WTC11 (cell line): ENCODE data around the gene ATP2A3. TPM values are rescaled to one million over a fixed set of nuclear protein-coding genes. Genes with fewer than 3 reads are reported as not detected.

Experiments used
- ATAC-seq: fragments of 200-7000 bp; cut with Tn5 transposase; 2 replicates; pipeline ENCODE4 v1.10.0; 2021; ENCODE audit warnings: mild to moderate bottlenecking, moderate library complexity
- CTCF ChIA-PET: fragments of 300-600 bp; sonication (Branson Sonifier 250); formaldehyde crosslinking; loops from one replicate; lab custom pipeline; 2021; ENCODE audit warnings: antibody characterized with exemption; lab: Charles Lee
- POLR2A ChIA-PET: fragments of 350-600 bp; sonication (Branson Sonifier 250); formaldehyde crosslinking; loops from one replicate; lab custom pipeline; 2021; ENCODE audit warnings: antibody characterized with exemption; lab: Charles Lee
- DNase-seq: peaks from one replicate; pipeline ENCODE4 v3.0.0; 2021; ENCODE audit warnings: low spot score
- H3K27ac Mint-ChIP-seq: 2 replicates; pipeline ENCODE4 v1.8.0; 2021; ENCODE audit warnings: mixed read lengths
- H3K27me3 Mint-ChIP-seq: 2 replicates; pipeline ENCODE4 v1.8.0; 2021; ENCODE audit warnings: low read depth, mild to moderate bottlenecking, moderate library complexity, mixed read lengths
- H3K36me3 Mint-ChIP-seq: 2 replicates; pipeline ENCODE4 v1.8.0; 2021; ENCODE audit warnings: mixed read lengths
- H3K4me1 Mint-ChIP-seq: 2 replicates; pipeline ENCODE4 v1.8.0; 2022; ENCODE audit warnings: mixed read lengths
- H3K4me3 Mint-ChIP-seq: 2 replicates; pipeline ENCODE4 v1.8.0; 2021; ENCODE audit warnings: mild to moderate bottlenecking, moderate library complexity, mixed read lengths
- H3K9me3 Mint-ChIP-seq: 2 replicates; pipeline ENCODE4 v1.8.0; 2021; ENCODE audit warnings: mixed read lengths
- AFF4 ChIP-seq: sonication (generic); formaldehyde crosslinking; IDR thresholded peaks from 2 replicates; pipeline ENCODE4 v1.8.1; 2023; ENCODE audit warnings: mild to moderate bottlenecking, missing genetic modification reagents, borderline replicate concordance
- CREM ChIP-seq: sonication (generic); formaldehyde crosslinking; IDR thresholded peaks from 2 replicates; pipeline ENCODE4 v1.8.1; 2022; ENCODE audit warnings: mild to moderate bottlenecking, missing genetic modification reagents, moderate library complexity
- EMX1 ChIP-seq: fragments of 250-450 bp; sonication (Bioruptor Pico); IDR thresholded peaks from 2 replicates; pipeline ENCODE4 v1.8.0; 2021; ENCODE audit warnings: mild to moderate bottlenecking
- FOXJ3 ChIP-seq: sonication (generic); formaldehyde crosslinking; IDR thresholded peaks from 2 replicates; pipeline ENCODE4 v1.9.0; 2021; ENCODE audit warnings: missing genetic modification reagents, mild to moderate bottlenecking, borderline replicate concordance
- MYBL2 ChIP-seq: sonication (generic); formaldehyde crosslinking; IDR thresholded peaks from 2 replicates; pipeline ENCODE4 v1.8.1; 2023; ENCODE audit warnings: mild to moderate bottlenecking, moderate library complexity, missing genetic modification reagents
- PREB ChIP-seq: sonication (generic); formaldehyde crosslinking; IDR thresholded peaks from 2 replicates; pipeline ENCODE4 v1.8.1; 2022; ENCODE audit warnings: mild to moderate bottlenecking, missing genetic modification reagents, moderate library complexity, borderline replicate concordance
- USF2 ChIP-seq: sonication (generic); formaldehyde crosslinking; IDR thresholded peaks from 2 replicates; pipeline ENCODE4 v1.8.1; 2023; ENCODE audit warnings: mild to moderate bottlenecking, missing genetic modification reagents, moderate library complexity
- ZBTB21 ChIP-seq: sonication (generic); formaldehyde crosslinking; IDR thresholded peaks from 2 replicates; pipeline ENCODE4 v1.8.1; 2023; ENCODE audit warnings: mild to moderate bottlenecking, missing genetic modification reagents, borderline replicate concordance
- ZNF317 ChIP-seq: sonication (generic); formaldehyde crosslinking; IDR thresholded peaks from 2 replicates; pipeline ENCODE4 v1.8.1; 2023; ENCODE audit warnings: low read depth, mild to moderate bottlenecking, moderate library complexity, missing genetic modification reagents, borderline replicate concordance
- ZNF396 ChIP-seq: fragments of 250-450 bp; sonication (Bioruptor Pico); IDR thresholded peaks from 2 replicates; pipeline ENCODE4 v1.8.0; 2021; ENCODE audit warnings: mild to moderate bottlenecking, moderate library complexity, borderline replicate concordance
- ZNF671 ChIP-seq: fragments of 250-450 bp; sonication (Bioruptor Pico); IDR thresholded peaks from 2 replicates; pipeline ENCODE4 v1.8.0; 2021; ENCODE audit warnings: mild to moderate bottlenecking
- total RNA-seq: library from RNA; stranded (reverse); gene quantifications from 3 replicates; pipeline ENCODE4 v1.2.3, GENCODE V29; 2021
- TF ChIP-seq, protein P1 (sequence below): sonication (generic); formaldehyde crosslinking; IDR thresholded peaks from 2 replicates; pipeline ENCODE4 v1.8.0; 2022; ENCODE audit warnings: mild to moderate bottlenecking, missing genetic modification reagents

The ATP2A3 gene
- total RNA-seq, 1 experiment from 2014 or later, result 37.8 TPM

- Mint-ChIP-seq H3K9me3 (peaks cover 6% of the 10 kb centered on the region), H3K36me3 (peaks cover 4% of the 10 kb centered on the region), H3K4me3 (no peak overlapping the region), H3K27ac (no peak overlapping the region), H3K4me1 (peaks cover 32% of the 10 kb centered on the region)
- ChIA-PET CTCF (interaction anchor here (0.8 to 1.1 kb wide), 4 partner anchors 14 to 132 kb away, joined by 3 read pairs; partner anchors contain the start of gene NCBP3), POLR2A (no interaction called here)
- no peak for DNase-seq
- no peak for ATAC-seq
- no peak for TF ChIP-seq PREB (CRISPR knock-in tag)
- TF ChIP-seq, protein P1, sequence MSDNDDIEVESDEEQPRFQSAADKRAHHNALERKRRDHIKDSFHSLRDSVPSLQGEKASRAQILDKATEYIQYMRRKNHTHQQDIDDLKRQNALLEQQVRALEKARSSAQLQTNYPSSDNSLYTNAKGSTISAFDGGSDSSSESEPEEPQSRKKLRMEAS, result no peak
- TF ChIP-seq ZNF317 (CRISPR knock-in tag), result no peak
- TF ChIP-seq ZNF671 (CRISPR knock-in tag), result no peak
- no peak for TF ChIP-seq FOXJ3 (CRISPR knock-in tag)
- TF ChIP-seq, all 79 proteins: peak for 0
- no peaks in the 10 kb centered on the region for H3K27me3 Mint-ChIP-seq
These were observed 14.4 kb upstream of the ATP2A3 start for GRCh38 chr17:3978421-3979289.

DNA sequence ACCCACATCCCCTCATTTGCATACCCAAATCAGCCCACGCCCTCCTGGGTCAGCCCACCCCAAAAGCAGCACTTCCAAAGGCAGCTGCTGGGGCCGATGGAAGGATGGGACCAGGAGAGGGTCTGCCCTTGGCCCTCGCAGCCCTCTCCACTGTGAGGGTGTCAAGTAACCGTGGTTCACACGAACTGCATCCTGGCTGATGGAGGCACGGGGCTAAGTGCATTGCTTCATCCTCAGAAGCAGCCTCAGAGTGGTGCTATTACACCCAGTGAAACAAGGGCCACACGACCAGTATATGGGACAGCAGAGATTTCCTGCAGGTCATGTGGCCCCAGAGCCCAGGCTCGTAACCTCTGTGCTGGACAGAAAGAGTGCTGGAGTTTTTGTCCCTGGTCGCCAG, 13.2 kb upstream of the ATP2A3 start:
- H3K4me1 Mint-ChIP-seq, result peaks cover 38% of the 10 kb centered on the region
- no peaks in the 10 kb centered on the region for H3K27me3 Mint-ChIP-seq
- no peak overlapping the region for H3K4me3 Mint-ChIP-seq
- ATAC-seq (no peak), DNase-seq (no peak)
- CTCF ChIA-PET, result interaction anchor here (1.2 to 1.6 kb wide), 3 partner anchors 21 to 42 kb away, joined by 3 to 7 read pairs (median 4); no protein-coding TSS in a partner anchor
- H3K36me3 Mint-ChIP-seq, result peaks cover 4% of the 10 kb centered on the region
- TF ChIP-seq ZBTB21 (CRISPR knock-in tag), result no peak
- peak; percentile 40 for TF ChIP-seq USF2 (CRISPR knock-in tag)
- no peak for TF ChIP-seq CREM
- TF ChIP-seq AFF4 (CRISPR knock-in tag), result no peak
- peaks cover 6% of the 10 kb centered on the region for H3K9me3 Mint-ChIP-seq
- POLR2A ChIA-PET, result no interaction called here
- no peak overlapping the region for H3K27ac Mint-ChIP-seq

DNA sequence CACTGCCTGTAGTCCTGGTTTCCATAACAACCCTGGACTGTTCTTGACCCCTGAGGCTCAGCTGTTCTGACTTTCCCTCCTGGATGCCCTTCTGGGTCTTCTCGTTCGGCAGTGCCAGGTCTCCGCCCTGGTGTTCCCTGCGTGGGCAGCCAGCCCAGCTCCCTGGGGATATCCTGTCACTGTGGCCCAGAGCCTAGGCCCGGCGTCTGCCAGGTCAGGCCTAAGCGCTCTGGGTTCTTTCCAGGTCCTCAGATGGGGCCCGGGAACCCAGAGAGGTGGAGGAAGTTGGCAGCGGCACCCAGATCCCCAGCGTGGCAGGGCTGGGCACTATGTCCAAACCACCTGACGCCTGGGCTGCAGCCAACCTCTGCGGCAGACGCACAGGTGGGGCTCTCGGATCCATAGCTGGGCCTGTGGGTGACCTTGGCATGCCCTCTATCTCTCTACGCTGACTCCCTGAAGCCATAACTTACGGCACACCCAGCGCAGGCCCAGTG, 12.5 kb upstream of the ATP2A3 start:
- ATAC-seq (no peak), DNase-seq (no peak)
- Mint-ChIP-seq H3K36me3 (peaks cover 4% of the 10 kb centered on the region), H3K9me3 (peaks cover 6% of the 10 kb centered on the region), H3K27ac (no peak overlapping the region; the same call in 1 of the 2 replicates), H3K4me1 (peaks cover 39% of the 10 kb centered on the region), H3K27me3 (no peaks in the 10 kb centered on the region), H3K4me3 (no peak overlapping the region)
- TF ChIP-seq ZNF396 (CRISPR knock-in tag) (no peak), ZNF671 (CRISPR knock-in tag) (no peak), MYBL2 (CRISPR knock-in tag) (no peak), EMX1 (CRISPR knock-in tag) (no peak)
- TF ChIP-seq, protein P1, result no peak
- TF ChIP-seq, all 79 proteins: peak for 0
- CTCF ChIA-PET, result interaction anchor here (1.2 to 1.6 kb wide), 3 partner anchors 20 to 41 kb away, joined by 3 to 7 read pairs (median 4); no protein-coding TSS in a partner anchor
- POLR2A ChIA-PET, result interaction anchor here (0.6 kb wide), 1 partner anchor 11 kb away, joined by 3 read pairs; no protein-coding TSS in a partner anchor
